K562 (cell line): Measurements from ENCODE around the gene TMEM200A. TPM values are rescaled to one million over a fixed set of nuclear protein-coding genes. Genes with fewer than 3 reads are reported as not detected.

Source experiments
- ATAC-seq: fragments of 200-7000 bp; cut with Tn5 transposase; 3 replicates; pipeline ENCODE4 v1.9.1; 2020; ENCODE audit warnings: moderate library complexity
- BruUV-seq: library from RNA; stranded (reverse); fragments of 400-500 nt; replicated peaks from 2 replicates; lab custom pipeline; 2021; lab: Mats Ljungman, UMichigan
- CTCF ChIA-PET: fragments of 300-600 bp; formaldehyde crosslinking; extraction: SDS; loops from one replicate; lab custom pipeline; 2021; ENCODE audit warnings: low intra/inter-chr PET ratio; lab: Yijun Ruan, JAX
- POLR2A ChIA-PET: fragments of 300-600, 350-650 bp; sonication (Branson Sonifier 250); formaldehyde crosslinking; extraction: SDS; loops from one replicate; lab custom pipeline; 2021; ENCODE audit warnings: antibody characterized with exemption, inconsistent platforms; lab: Yijun Ruan, JAX
- DNase-seq, 4 experiments: peaks; one replicate each; pipeline versions ENCODE4 v3.0.0 to v3.0.0-alpha.2; 2011 to 2018; ENCODE audit warnings: low spot score in 3 of 4, mixed read lengths in 3 of 4; ENCODE audit errors: extremely low read depth in 1 of 4
- FAIRE-seq: peaks from 2 replicates; lab custom pipeline; 2011; peaks lifted over from hg19 to GRCh38; lab: Jason Lieb, UNC
- H2AFZ ChIP-seq: 2 replicates; pipeline ENCODE4 v1.6.0; 2011; ENCODE audit warnings: low read depth, low read length, control low read depth, inconsistent platforms
- H3K27ac ChIP-seq: fragments of 200-600 bp; 3 replicates; pipeline ENCODE4 v1.8.0; 2011; ENCODE audit warnings: low read depth, mild to moderate bottlenecking, control low read depth, inconsistent platforms, low read length, moderate library complexity, mixed read lengths; ENCODE audit errors: extremely low read depth
- H3K27me3 ChIP-seq, 2 experiments: fragments of 300-600 bp in 1 of 2; 2 replicates in 1 of 2; 3 replicates in 1 of 2; pipeline versions ENCODE4 v1.6.0 to v1.8.0; 2011; ENCODE audit warnings: inconsistent platforms in 2 of 2, low read length in 2 of 2, mild to moderate bottlenecking in 1 of 2, mixed read lengths in 1 of 2, moderate library complexity in 1 of 2; ENCODE audit not compliant: control insufficient read depth in 2 of 2, insufficient read depth in 2 of 2
- H3K36me3 ChIP-seq: fragments of 300-600 bp; 3 replicates; pipeline ENCODE4 v1.8.0; 2011; ENCODE audit warnings: mild to moderate bottlenecking, low read length, inconsistent platforms; ENCODE audit not compliant: control insufficient read depth, insufficient read depth
- H3K4me1 ChIP-seq, 2 experiments: fragments of 200-600 bp in 1 of 2; replicated peaks in 1 of 2; 2 replicates in 1 of 2; 3 replicates in 1 of 2; pipeline versions ENCODE4 v1.5.1 to v1.8.0; 2011; ENCODE audit warnings: inconsistent platforms in 2 of 2, low read length in 2 of 2, mild to moderate bottlenecking in 1 of 2, mixed read lengths in 1 of 2, moderate library complexity in 1 of 2; ENCODE audit not compliant: control insufficient read depth in 2 of 2, insufficient read depth in 2 of 2
- H3K4me2 ChIP-seq: 2 replicates; pipeline ENCODE4 v1.6.1; 2011; ENCODE audit warnings: low read length, control low read depth, inconsistent platforms, mixed read lengths; ENCODE audit not compliant: insufficient read depth
- H3K4me3 ChIP-seq: fragments of 200-600 bp; sonication (generic), shearing (Covaris generic); 2 replicates; pipeline ENCODE4 v1.5.1; 2016; ENCODE audit warnings: control low read depth, inconsistent platforms
- H3K79me2 ChIP-seq: fragments of 200-600 bp; 3 replicates; pipeline ENCODE4 v1.8.0; 2011; ENCODE audit warnings: low read length, inconsistent platforms; ENCODE audit not compliant: control insufficient read depth, insufficient read depth
- H3K9ac ChIP-seq, 2 experiments: 2 replicates each; pipeline versions ENCODE4 v1.6.0 to v1.6.1; 2011; ENCODE audit warnings: low read depth in 2 of 2, low read length in 2 of 2, control low read depth in 1 of 2, inconsistent platforms in 1 of 2, mild to moderate bottlenecking in 1 of 2, mixed read lengths in 1 of 2; ENCODE audit not compliant: insufficient read depth in 1 of 2
- H3K9me1 ChIP-seq: one replicate; pipeline ENCODE4 v1.6.0; 2011; ENCODE audit warnings: inconsistent platforms, mild to moderate bottlenecking, low read length, moderate library complexity; ENCODE audit not compliant: control insufficient read depth, insufficient read depth
- H3K9me3 ChIP-seq: replicated peaks from 2 replicates; pipeline ENCODE4 v1.5.1; 2011; ENCODE audit warnings: low read depth, low read length, inconsistent platforms; ENCODE audit not compliant: control insufficient read depth, insufficient read depth
- H4K20me1 ChIP-seq: replicated peaks from 2 replicates; pipeline ENCODE4 v1.6.1; 2011; ENCODE audit warnings: low read length, inconsistent platforms, mixed read lengths; ENCODE audit not compliant: control insufficient read depth, insufficient read depth
- CTBP1 ChIP-seq: fragments of 450-650 bp; IDR thresholded peaks from 2 replicates; pipeline ENCODE4 v1.6.1; 2016; ENCODE audit warnings: borderline replicate concordance
- ETV6 ChIP-seq, 3 experiments: fragments of 150-350 bp in 1 of 3; sonication (generic) in 1 of 3; formaldehyde crosslinking in 1 of 3; IDR thresholded peaks; 2 replicates each; pipeline versions ENCODE4 v1.6.1 to v1.8.0; 2014 to 2022; ENCODE audit warnings: borderline replicate concordance in 2 of 3, low read depth in 2 of 3, antibody characterized with exemption in 1 of 3, low read length in 1 of 3, mild to moderate bottlenecking in 1 of 3, missing genetic modification reagents in 1 of 3
- GATA2 ChIP-seq: sonication (generic); formaldehyde crosslinking; IDR thresholded peaks from 2 replicates; pipeline ENCODE4 v1.4.0; 2020; ENCODE audit warnings: mild to moderate bottlenecking, missing genetic modification reagents
- HMGXB4 ChIP-seq: sonication (generic); formaldehyde crosslinking; IDR thresholded peaks from 2 replicates; pipeline ENCODE4 v1.8.1; 2023; ENCODE audit warnings: mild to moderate bottlenecking, missing genetic modification reagents
- IRF1 ChIP-seq: sonication (generic); formaldehyde crosslinking; IDR thresholded peaks from 2 replicates; pipeline ENCODE4 v1.8.0; 2022; ENCODE audit warnings: missing genetic modification reagents, mild to moderate bottlenecking, borderline replicate concordance
- MYNN ChIP-seq, 2 experiments: sonication (generic); formaldehyde crosslinking in 1 of 2; IDR thresholded peaks; 2 replicates each; pipeline versions ENCODE4 v1.5.0 to v1.6.1; 2016 to 2020; ENCODE audit warnings: antibody characterized with exemption in 1 of 2, missing genetic modification reagents in 1 of 2
- NFATC3 ChIP-seq: fragments of 450-650 bp; IDR thresholded peaks from 2 replicates; pipeline ENCODE4 v1.6.1; 2017; ENCODE audit warnings: mild to moderate bottlenecking
- PRPF4 ChIP-seq: fragments of 200-400 bp; formaldehyde crosslinking; IDR thresholded peaks from one replicate; pipeline ENCODE4 v1.6.1; 2017; ENCODE audit warnings: low read length, low read depth, mild to moderate bottlenecking; ENCODE audit not compliant: insufficient read depth, poor library complexity, severe bottlenecking
- SMARCA4 ChIP-seq: fragments of 450-650 bp; IDR thresholded peaks from 2 replicates; pipeline ENCODE4 v1.6.1; 2016
- ZC3H8 ChIP-seq: fragments of 450-650 bp; IDR thresholded peaks from 2 replicates; pipeline ENCODE4 v1.6.1; 2017
- WGBS: fragments of 100-300 bp; shearing (Covaris generic); methylation state at CpG from one replicate; pipeline ENCODE4 v1.1.6; 2016; ENCODE audit warnings: low coverage, mixed read lengths; ENCODE audit not compliant: insufficient coverage; ENCODE audit errors: missing lambda C conversion rate; 5-methylcytosine and 5-hydroxymethylcytosine counted together
- in situ Hi-C: fragments of 300-500 bp; cut with MboI; formaldehyde crosslinking; loops from 4 replicates; pipeline ENCODE4 v1.15.0; 2018; ENCODE audit warnings: inconsistent platforms, mixed read lengths
- intact Hi-C: fragments of 100-400 bp; cut with micrococcal nuclease; formaldehyde crosslinking; loops from 2 replicates; pipeline ENCODE4 v1.14.2; 2022
- polyA plus RNA-seq, 8 experiments: library from polyadenylated mRNA; depleted of rRNA in 4 of 8; stranded (reverse) in 5 of 8; unstranded in 3 of 8; fragments of >200 nt; fragmentation: Nextera tagmentation in 2 of 8; fragmentation: Illumina TruSeq in 1 of 8; extraction: Ambion mirVana in 2 of 8; extraction: Trizol in 1 of 8; gene quantifications; 2 replicates each; pipeline versions ENCODE4 v1.2.1 to v1.2.3, GENCODE V29; 2011 to 2014; ENCODE audit warnings: inconsistent platforms in 1 of 8, missing spikeins in 1 of 8
- total RNA-seq, 7 experiments: library from RNA; depleted of rRNA in 6 of 7; stranded (reverse); fragments of >200 nt in 6 of 7; fragmentation: Illumina TruSeq in 2 of 7; extraction: Trizol in 2 of 7; gene quantifications; 2 replicates each; pipeline versions ENCODE4 v1.2.1 to v1.2.3, GENCODE V29; 2011 to 2021; ENCODE audit warnings: low replicate concordance in 1 of 7
- TF ChIP-seq, protein P1 (sequence below): sonication (generic); formaldehyde crosslinking; IDR thresholded peaks from 2 replicates; pipeline ENCODE4 v1.8.0; 2022; ENCODE audit warnings: mild to moderate bottlenecking, missing genetic modification reagents
- TF ChIP-seq, protein P2 (sequence below): fragments of 450-650 bp; IDR thresholded peaks from 2 replicates; pipeline ENCODE4 v1.6.1; 2016; ENCODE audit warnings: low read depth

The TMEM200A gene
- total and polyA plus RNA-seq, 9 of the 15 experiments (the other 6 are each of a cell fraction or from before 2014, with no cell fraction given), result 0.04 TPM; not detected in 8

DNA sequence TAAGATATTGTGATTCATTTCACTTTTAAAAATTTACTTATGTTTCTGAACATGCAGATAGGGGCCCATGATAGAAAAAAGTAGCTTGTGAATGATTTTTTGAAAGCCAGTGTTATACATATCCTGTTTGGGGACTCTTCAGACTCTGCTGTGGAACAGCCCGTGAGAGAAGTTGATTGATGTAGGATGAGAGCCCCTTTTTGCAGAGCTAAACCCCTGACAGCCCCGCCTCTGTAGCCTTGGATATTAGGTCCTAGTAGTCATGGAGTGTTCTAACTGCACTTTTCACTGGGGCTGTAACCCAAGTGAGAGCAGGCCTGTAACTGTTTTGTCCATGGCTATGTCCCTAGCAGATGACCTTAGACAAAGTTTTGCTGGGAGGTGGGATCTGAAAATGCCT, 8.2 kb downstream of the TMEM200A start:
- intact Hi-C loops (no loop called here), in situ Hi-C loops (no loop called here)
- WGBS, result 0% methylated on average over 2 of the region's 2 CpGs
- H3K27me3 ChIP-seq, result no peaks in the 10 kb centered on the region
- no peak overlapping the region for H3K4me2 ChIP-seq
- no peaks in the 10 kb centered on the region for H3K36me3 ChIP-seq
- BruUV-seq, result no TSS peak
- ChIA-PET POLR2A (no interaction called here), CTCF (no interaction called here)
- H3K4me1 ChIP-seq, result no peaks in the 10 kb centered on the region
- H4K20me1 ChIP-seq, result no peaks in the 10 kb centered on the region
- no peak overlapping the region for H3K4me3 ChIP-seq
- DNase-seq (no peak), ATAC-seq (no peak), FAIRE-seq (no peak)
- H3K9ac ChIP-seq, result no peak overlapping the region
- no peaks in the 10 kb centered on the region for H3K9me1 ChIP-seq
- no peaks in the 10 kb centered on the region for H3K79me2 ChIP-seq
- no peak overlapping the region for H2AFZ ChIP-seq
- H3K27ac ChIP-seq, result no peak overlapping the region
- H3K9me3 ChIP-seq, result no peaks in the 10 kb centered on the region
- TF ChIP-seq SMARCA4 (no peak), IRF1 (CRISPR knock-in tag) (no peak), PRPF4 (no peak), CTBP1 (no peak), HMGXB4 (CRISPR knock-in tag) (no peak), NFATC3 (no peak), GATA2 (CRISPR knock-in tag) (no peak), MYNN (IDR thresholded peaks at IDR 0.05) (no peak), MYNN (CRISPR knock-in tag; IDR thresholded peaks at IDR 0.05) (no peak), ETV6 (IDR thresholded peaks at IDR 0.05; ENCODE audit: borderline replicate concordance in 1 of 2, low read depth in 2 of 2, low read length in 1 of 2) (no peak), ETV6 (CRISPR knock-in tag; IDR thresholded peaks at IDR 0.05; ENCODE audit: borderline replicate concordance) (no peak), ZC3H8 (no peak)
- TF ChIP-seq, protein P1, sequence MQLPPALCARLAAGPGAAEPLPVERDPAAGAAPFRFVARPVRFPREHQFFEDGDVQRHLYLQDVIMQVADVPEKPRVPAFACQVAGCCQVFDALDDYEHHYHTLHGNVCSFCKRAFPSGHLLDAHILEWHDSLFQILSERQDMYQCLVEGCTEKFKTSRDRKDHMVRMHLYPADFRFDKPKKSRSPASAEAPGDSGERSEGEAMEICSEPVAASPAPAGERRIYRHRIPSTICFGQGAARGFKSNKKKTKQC (CRISPR knock-in tag), result no peak
- TF ChIP-seq, protein P2, sequence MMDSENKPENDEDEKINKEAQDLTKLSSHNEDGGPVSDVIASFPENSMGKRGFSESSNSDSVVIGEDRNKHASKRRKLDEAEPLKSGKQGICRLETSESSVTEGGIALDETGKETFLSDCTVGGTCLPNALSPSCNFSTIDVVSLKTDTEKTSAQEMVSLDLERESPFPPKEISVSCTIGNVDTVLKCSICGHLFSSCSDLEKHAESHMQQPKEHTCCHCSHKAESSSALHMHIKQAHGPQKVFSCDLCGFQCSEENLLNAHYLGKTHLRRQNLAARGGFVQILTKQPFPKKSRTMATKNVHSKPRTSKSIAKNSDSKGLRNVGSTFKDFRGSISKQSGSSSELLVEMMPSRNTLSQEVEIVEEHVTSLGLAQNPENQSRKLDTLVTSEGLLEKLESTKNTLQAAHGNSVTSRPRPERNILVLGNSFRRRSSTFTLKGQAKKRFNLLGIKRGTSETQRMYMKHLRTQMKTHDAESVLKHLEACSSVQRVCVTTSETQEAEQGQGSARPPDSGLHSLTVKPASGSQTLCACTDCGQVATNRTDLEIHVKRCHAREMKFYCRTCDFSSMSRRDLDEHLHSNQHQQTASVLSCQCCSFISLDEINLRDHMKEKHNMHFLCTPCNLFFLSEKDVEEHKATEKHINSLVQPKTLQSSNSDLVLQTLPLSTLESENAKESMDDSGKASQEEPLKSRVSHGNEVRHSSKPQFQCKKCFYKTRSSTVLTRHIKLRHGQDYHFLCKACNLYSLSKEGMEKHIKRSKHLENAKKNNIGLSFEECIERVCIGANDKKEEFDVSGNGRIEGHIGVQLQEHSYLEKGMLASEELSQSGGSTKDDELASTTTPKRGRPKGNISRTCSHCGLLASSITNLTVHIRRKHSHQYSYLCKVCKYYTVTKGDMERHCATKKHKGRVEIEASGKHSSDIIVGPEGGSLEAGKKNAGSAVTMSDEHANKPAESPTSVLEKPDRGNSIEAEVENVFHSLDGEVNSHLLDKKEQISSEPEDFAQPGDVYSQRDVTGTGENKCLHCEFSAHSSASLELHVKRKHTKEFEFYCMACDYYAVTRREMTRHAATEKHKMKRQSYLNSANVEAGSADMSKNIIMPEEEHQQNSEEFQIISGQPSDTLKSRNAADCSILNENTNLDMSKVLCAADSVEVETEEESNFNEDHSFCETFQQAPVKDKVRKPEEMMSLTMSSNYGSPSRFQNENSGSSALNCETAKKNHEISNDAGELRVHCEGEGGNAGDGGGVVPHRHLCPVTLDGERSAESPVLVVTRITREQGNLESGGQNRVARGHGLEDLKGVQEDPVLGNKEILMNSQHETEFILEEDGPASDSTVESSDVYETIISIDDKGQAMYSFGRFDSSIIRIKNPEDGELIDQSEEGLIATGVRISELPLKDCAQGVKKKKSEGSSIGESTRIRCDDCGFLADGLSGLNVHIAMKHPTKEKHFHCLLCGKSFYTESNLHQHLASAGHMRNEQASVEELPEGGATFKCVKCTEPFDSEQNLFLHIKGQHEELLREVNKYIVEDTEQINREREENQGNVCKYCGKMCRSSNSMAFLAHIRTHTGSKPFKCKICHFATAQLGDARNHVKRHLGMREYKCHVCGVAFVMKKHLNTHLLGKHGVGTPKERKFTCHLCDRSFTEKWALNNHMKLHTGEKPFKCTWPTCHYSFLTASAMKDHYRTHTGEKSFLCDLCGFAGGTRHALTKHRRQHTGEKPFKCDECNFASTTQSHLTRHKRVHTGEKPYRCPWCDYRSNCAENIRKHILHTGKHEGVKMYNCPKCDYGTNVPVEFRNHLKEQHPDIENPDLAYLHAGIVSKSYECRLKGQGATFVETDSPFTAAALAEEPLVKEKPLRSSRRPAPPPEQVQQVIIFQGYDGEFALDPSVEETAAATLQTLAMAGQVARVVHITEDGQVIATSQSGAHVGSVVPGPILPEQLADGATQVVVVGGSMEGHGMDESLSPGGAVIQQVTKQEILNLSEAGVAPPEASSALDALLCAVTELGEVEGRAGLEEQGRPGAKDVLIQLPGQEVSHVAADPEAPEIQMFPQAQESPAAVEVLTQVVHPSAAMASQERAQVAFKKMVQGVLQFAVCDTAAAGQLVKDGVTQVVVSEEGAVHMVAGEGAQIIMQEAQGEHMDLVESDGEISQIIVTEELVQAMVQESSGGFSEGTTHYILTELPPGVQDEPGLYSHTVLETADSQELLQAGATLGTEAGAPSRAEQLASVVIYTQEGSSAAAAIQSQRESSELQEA, result no peak
